ENCODE measurements around the gene NDRG3.

DNA sequence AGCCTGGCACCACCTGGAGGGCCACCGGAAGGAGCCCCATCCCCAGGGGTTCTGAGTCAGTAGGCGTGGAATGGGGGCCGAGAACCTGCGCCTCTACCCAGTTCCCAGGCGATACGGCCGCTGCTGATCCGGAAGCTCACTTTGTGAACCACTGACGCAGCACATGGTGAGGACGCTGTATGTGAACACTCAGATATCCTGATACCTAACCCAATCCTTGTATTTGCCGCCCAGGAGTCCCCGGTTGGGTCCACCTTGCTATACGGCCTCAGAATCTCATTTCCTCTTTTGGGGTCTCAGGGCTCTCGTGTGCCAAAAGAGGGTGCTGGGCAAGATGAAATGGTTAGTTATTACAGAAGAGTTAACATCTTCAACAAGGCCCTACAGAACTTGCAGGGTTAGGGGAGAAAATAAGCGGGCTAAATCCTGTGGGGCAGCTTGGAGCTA, 140.9 kb downstream of the NDRG3 start:
- TF ChIP-seq EZH2 (IDR thresholded peaks at IDR 0.05; ENCODE audit: insufficient read depth, low read length): no peak
- TF ChIP-seq, protein P1, sequence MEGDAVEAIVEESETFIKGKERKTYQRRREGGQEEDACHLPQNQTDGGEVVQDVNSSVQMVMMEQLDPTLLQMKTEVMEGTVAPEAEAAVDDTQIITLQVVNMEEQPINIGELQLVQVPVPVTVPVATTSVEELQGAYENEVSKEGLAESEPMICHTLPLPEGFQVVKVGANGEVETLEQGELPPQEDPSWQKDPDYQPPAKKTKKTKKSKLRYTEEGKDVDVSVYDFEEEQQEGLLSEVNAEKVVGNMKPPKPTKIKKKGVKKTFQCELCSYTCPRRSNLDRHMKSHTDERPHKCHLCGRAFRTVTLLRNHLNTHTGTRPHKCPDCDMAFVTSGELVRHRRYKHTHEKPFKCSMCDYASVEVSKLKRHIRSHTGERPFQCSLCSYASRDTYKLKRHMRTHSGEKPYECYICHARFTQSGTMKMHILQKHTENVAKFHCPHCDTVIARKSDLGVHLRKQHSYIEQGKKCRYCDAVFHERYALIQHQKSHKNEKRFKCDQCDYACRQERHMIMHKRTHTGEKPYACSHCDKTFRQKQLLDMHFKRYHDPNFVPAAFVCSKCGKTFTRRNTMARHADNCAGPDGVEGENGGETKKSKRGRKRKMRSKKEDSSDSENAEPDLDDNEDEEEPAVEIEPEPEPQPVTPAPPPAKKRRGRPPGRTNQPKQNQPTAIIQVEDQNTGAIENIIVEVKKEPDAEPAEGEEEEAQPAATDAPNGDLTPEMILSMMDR (IDR thresholded peaks at IDR 0.05; ENCODE audit: insufficient read depth, low read depth, low read length): no peak

All from astrocyte (in vitro differentiated cells and primary cell).